NT2/D1 (cell line): ENCODE results near the gene RCN2.

Experiments
- DNase-seq: peaks from one replicate; pipeline ENCODE4 v3.0.0-alpha.2; 2011; ENCODE audit warnings: low read depth, low spot score
- H3K27me3 ChIP-seq: 2 replicates; pipeline ENCODE4 v1.6.0; 2011; ENCODE audit warnings: mild to moderate bottlenecking; ENCODE audit not compliant: insufficient read length, insufficient read depth
- H3K36me3 ChIP-seq: 2 replicates; pipeline ENCODE4 v1.6.1; 2011; ENCODE audit warnings: mild to moderate bottlenecking, low read length, mixed read lengths; ENCODE audit not compliant: insufficient read depth, insufficient read length
- H3K4me1 ChIP-seq: 2 replicates; pipeline ENCODE4 v1.5.1; 2011; ENCODE audit not compliant: insufficient read depth, insufficient read length
- H3K4me3 ChIP-seq: 2 replicates; pipeline ENCODE4 v1.5.1; 2011; ENCODE audit warnings: low read depth; ENCODE audit not compliant: insufficient read length
- H3K9ac ChIP-seq: 2 replicates; pipeline ENCODE4 v1.6.0; 2011; ENCODE audit warnings: low read depth; ENCODE audit not compliant: insufficient read length
- H3K9me3 ChIP-seq: 2 replicates; pipeline ENCODE4 v1.5.1; 2011; ENCODE audit warnings: mild to moderate bottlenecking, low read length; ENCODE audit not compliant: insufficient read depth
- SUZ12 ChIP-seq: IDR thresholded peaks from 2 replicates; pipeline ENCODE4 v1.6.1; 2011; ENCODE audit not compliant: insufficient read length, insufficient read depth; ENCODE audit errors: extremely low read depth
- YY1 ChIP-seq: IDR thresholded peaks from 2 replicates; pipeline ENCODE4 v1.6.1; 2011; ENCODE audit not compliant: insufficient read length, insufficient read depth
- ZNF274 ChIP-seq: IDR thresholded peaks from 2 replicates; pipeline ENCODE4 v1.6.1; 2011; ENCODE audit warnings: mild to moderate bottlenecking, low read depth, low read length

RCN2 gene

DNA sequence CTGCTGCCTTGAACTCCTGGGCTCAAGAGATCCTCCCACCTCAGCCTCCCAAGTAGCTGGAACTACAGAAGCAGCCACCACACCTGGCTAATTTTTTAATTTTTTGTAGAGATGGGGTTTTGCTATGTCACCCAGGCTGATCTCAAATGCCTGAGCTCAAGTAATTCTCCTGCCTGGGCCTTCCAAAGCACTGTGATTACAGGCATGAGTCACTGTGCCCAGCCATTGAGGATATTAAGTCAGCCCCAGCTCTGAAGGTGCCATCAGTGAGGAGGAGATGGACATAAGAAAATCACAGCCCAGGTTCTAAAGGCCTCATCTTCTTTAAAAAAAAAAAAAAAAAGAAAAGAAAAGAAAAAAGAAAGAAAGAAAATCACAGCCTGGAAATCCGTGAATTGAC is 36.8 kb downstream of the RCN2 start:
- H3K4me1 ChIP-seq = peaks cover 8% of the 10 kb centered on the region
- no peak for DNase-seq
- H3K9me3 ChIP-seq = no peaks in the 10 kb centered on the region
- H3K9ac ChIP-seq = no peak overlapping the region
- no peaks in the 10 kb centered on the region for H3K36me3 ChIP-seq
- H3K27me3 ChIP-seq = no peaks in the 10 kb centered on the region
- no peak for TF ChIP-seq SUZ12
- TF ChIP-seq ZNF274 = no peak
- TF ChIP-seq YY1 = no peak
- H3K4me3 ChIP-seq = no peak overlapping the region

DNA sequence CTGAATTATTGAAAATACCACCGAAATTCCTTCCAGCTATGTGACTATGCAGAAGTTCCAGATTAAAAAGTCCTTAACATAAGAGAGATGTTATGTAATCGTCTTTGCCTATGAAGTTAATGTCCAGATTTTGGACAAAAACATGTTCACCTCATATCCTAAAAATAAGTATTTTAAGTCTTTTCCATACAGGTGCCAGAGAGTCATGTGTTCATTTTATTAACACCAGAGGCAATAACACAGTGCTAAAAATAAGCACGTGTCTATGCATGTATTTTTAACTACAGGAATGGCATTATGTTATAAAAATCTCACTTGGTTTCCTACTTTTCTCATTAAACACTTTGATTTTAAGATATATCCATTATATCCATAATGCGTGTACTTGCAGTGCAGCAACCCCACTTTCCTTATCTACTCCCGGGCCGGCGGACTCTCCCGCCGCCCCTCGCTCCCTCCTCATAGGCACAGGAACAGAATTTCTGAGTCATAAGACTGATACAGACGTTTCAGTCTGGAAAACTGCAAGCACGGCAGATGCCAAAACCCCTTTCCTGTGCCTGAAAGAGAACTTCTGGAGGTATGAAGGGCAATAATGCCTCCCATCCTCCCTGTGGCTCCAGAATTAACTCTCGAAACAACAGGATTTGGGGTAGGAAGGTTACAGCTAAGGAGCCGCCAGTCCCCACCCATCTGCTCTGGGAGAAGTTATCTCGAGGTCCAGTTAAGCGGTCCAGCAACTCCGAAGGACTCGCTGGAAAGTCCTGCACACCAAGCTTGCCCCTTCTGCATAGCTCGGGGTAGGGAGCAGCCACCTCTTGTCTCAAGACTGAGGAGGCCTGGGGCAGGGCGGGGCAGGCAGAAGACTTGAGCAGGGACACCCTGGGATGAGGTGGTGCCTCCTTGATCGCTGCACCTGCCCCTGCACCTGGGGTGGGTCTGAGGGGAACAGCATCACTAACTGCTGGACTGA is 41.1 kb downstream of the RCN2 start:
- TF ChIP-seq ZNF274 = no peak
- no peak for TF ChIP-seq YY1
- no peak for TF ChIP-seq SUZ12
- no peaks in the 10 kb centered on the region for H3K9me3 ChIP-seq
- no peak for DNase-seq
- peaks cover 7% of the 10 kb centered on the region for H3K4me1 ChIP-seq
- no peaks in the 10 kb centered on the region for H3K36me3 ChIP-seq
- no peak overlapping the region for H3K4me3 ChIP-seq
- no peaks in the 10 kb centered on the region for H3K27me3 ChIP-seq
- H3K9ac ChIP-seq = no peak overlapping the region

DNA sequence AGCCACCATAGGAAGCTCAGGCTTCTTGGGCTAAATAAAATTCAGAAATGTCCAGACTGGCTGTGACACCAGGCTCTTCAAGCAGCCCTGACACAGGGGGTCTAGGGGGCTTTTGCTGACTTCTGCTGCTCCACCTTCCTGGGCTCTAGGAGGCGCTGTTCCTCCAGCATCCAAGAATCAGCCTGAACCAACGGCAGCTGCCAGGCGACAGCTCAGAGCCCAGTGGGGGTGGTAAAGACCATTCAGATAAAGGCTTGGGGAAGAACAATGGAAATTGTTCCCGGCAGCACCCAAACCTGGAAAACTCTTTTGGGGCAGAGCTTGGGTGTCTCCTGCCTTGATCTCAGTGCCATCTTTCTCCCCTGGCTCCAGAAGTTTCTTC is 41.8 kb downstream of the RCN2 start:
- Histone ChIP-seq H3K4me1 (peaks cover 7% of the 10 kb centered on the region), H3K9ac (no peak overlapping the region), H3K36me3 (no peaks in the 10 kb centered on the region), H3K4me3 (no peak overlapping the region), H3K27me3 (no peaks in the 10 kb centered on the region), H3K9me3 (no peaks in the 10 kb centered on the region)
- TF ChIP-seq SUZ12 = no peak
- no peak for TF ChIP-seq YY1
- peak; percentile 86 for DNase-seq

GRCh38 chr15:76973906-76974305 is 42.4 kb downstream of the RCN2 start:
- H3K9me3 ChIP-seq = no peaks in the 10 kb centered on the region; the same call in 1 of the 2 replicates
- DNase-seq = no peak
- TF ChIP-seq ZNF274 = no peak
- TF ChIP-seq SUZ12 = no peak
- no peak for TF ChIP-seq YY1
- H3K36me3 ChIP-seq = no peaks in the 10 kb centered on the region
- H3K27me3 ChIP-seq = no peaks in the 10 kb centered on the region
- no peak overlapping the region for H3K9ac ChIP-seq
- H3K4me1 ChIP-seq = peaks cover 7% of the 10 kb centered on the region
- H3K4me3 ChIP-seq = no peak overlapping the region

DNA sequence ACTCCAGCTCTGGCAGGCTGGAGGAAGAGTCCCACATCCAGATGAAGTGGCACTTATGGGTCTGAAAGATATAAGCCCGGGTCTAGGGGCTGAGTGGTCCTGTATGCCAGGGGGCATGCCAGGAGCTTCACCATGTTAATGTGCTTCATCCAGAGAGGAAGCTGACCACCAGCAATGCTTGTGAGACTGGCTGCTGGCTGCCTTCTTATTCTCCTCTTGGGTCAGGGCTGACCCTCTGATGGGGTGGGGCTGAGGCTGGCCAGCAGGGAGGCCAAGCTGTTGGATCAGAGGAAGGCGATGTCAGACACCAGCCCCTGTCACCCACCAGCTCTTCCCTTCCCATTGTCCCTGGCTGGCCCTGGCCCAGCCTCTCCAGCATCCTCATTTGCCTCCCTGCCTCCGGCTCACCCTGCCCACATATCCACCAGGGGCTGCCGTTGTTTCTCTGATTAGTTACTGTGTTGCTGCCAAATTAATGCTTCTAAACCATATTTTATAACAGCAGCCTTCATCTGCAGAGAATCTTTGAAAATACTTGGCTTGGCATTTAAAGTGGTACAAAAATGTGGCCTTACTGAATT is 43.0 kb downstream of the RCN2 start:
- DNase-seq = no peak
- H3K9me3 ChIP-seq = no peaks in the 10 kb centered on the region; the same call in 1 of the 2 replicates
- peaks cover 7% of the 10 kb centered on the region for H3K4me1 ChIP-seq
- H3K9ac ChIP-seq = no peak overlapping the region
- no peak overlapping the region for H3K4me3 ChIP-seq
- TF ChIP-seq ZNF274 (no peak), SUZ12 (no peak), YY1 (no peak)
- no peaks in the 10 kb centered on the region for H3K36me3 ChIP-seq
- no peaks in the 10 kb centered on the region for H3K27me3 ChIP-seq

- no peak overlapping the region for H3K9ac ChIP-seq
- no peak overlapping the region for H3K4me3 ChIP-seq
- no peaks in the 10 kb centered on the region for H3K27me3 ChIP-seq
- no peaks in the 10 kb centered on the region for H3K36me3 ChIP-seq
- no peak for TF ChIP-seq SUZ12
- TF ChIP-seq ZNF274 = no peak
- TF ChIP-seq YY1 = no peak
- H3K9me3 ChIP-seq = no peaks in the 10 kb centered on the region; the same call in 1 of the 2 replicates
- DNase-seq = no peak
- peaks cover 7% of the 10 kb centered on the region for H3K4me1 ChIP-seq
Observed at GRCh38 chr15:76976141-76976540, 44.6 kb downstream of the RCN2 start.

DNA sequence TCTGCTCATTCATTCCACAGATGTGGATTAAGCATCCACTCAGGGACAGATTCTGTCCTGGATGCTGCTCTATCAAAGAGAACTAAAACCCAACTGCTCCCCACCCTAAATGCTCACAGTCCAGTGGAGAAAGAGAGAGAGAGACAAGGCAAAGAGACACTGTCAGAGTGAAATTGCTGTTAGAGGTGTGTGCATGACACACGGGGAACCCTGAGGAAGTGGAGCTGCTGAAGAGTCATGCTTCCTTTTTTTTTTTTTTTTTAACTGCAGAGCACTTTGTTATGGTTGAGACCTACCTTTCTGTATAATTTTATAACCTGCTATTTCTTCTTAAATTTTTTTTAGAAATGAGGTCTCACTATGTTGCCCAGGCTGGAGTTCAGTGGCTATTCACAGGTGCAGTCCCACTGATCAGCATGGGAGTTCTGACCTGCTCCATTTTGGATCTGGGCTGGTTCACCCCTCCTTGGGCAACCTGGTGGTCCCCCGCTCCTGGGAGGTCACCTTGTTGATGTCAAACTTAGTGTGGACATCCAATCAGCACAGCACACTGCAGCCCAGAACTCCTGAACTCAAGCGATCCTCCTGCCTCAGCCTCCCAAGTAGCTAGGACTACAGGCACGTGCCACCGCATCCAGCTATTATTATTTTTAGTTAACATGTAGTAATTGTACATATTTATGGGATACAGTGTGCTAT is 45.2 kb downstream of the RCN2 start:
- no peak overlapping the region for H3K9ac ChIP-seq
- TF ChIP-seq ZNF274 (no peak), SUZ12 (no peak), YY1 (no peak)
- H3K36me3 ChIP-seq = no peaks in the 10 kb centered on the region
- H3K4me1 ChIP-seq = peaks cover 7% of the 10 kb centered on the region
- no peaks in the 10 kb centered on the region; the same call in 1 of the 2 replicates for H3K9me3 ChIP-seq
- no peaks in the 10 kb centered on the region for H3K27me3 ChIP-seq
- H3K4me3 ChIP-seq = no peak overlapping the region
- DNase-seq = no peak
